GF-D8 (cell line): ENCODE results near the gene POU6F2.

Experiments
- DNase-seq: peaks from one replicate; lab custom pipeline; 2025; lab: John Stamatoyannopoulos, UW

POU6F2 gene

GRCh38 chr7:39128287-39128843, 150.7 kb downstream of the POU6F2 start:
- DNase-seq = no peak

GRCh38 chr7:39130274-39130673, 152.6 kb downstream of the POU6F2 start:
- no peak for DNase-seq

GRCh38 chr7:39130857-39131526, 153.3 kb downstream of the POU6F2 start:
- DNase-seq = no peak

- no peak for DNase-seq
Measured at GRCh38 chr7:39132306-39132705, 154.6 kb downstream of the POU6F2 start.

- no peak for DNase-seq
Measured at GRCh38 chr7:39133088-39133487, 155.4 kb downstream of the POU6F2 start.

GRCh38 chr7:39137480-39137879, 159.8 kb downstream of the POU6F2 start:
- DNase-seq = no peak

GRCh38 chr7:39142750-39143149, 165.0 kb downstream of the POU6F2 start:
- no peak for DNase-seq

GRCh38 chr7:39144420-39144819, 166.7 kb downstream of the POU6F2 start:
- DNase-seq = no peak

- DNase-seq = no peak
Measured at GRCh38 chr7:39145283-39145682, 167.6 kb downstream of the POU6F2 start.

GRCh38 chr7:39145935-39146334, 168.2 kb downstream of the POU6F2 start:
- no peak for DNase-seq

GRCh38 chr7:39152701-39153100, 175.0 kb downstream of the POU6F2 start:
- DNase-seq = no peak

GRCh38 chr7:39153113-39153512, 175.4 kb downstream of the POU6F2 start:
- no peak for DNase-seq

GRCh38 chr7:39153647-39154046, 175.9 kb downstream of the POU6F2 start:
- DNase-seq = no peak

GRCh38 chr7:39154815-39155214, 177.1 kb downstream of the POU6F2 start:
- no peak for DNase-seq

- DNase-seq = no peak
Measured at GRCh38 chr7:39158367-39158766, 180.7 kb downstream of the POU6F2 start.

- no peak for DNase-seq
Measured at GRCh38 chr7:39161903-39162302, 184.2 kb downstream of the POU6F2 start.

GRCh38 chr7:39164887-39165286, 187.2 kb downstream of the POU6F2 start:
- DNase-seq = no peak

GRCh38 chr7:39168403-39169098, 190.8 kb downstream of the POU6F2 start:
- DNase-seq = no peak

GRCh38 chr7:39172137-39172536, 194.4 kb downstream of the POU6F2 start:
- DNase-seq = no peak

GRCh38 chr7:39181398-39181797, 203.7 kb downstream of the POU6F2 start:
- DNase-seq = no peak

- DNase-seq = no peak
Measured at GRCh38 chr7:39183796-39184195, 206.1 kb downstream of the POU6F2 start.

GRCh38 chr7:39184391-39184790, 206.7 kb downstream of the POU6F2 start:
- no peak for DNase-seq

GRCh38 chr7:39186131-39186530, 208.4 kb downstream of the POU6F2 start:
- no peak for DNase-seq
